ENCODE measurements around the gene RALGAPB.
"Not testable (repeated sequence)": the region's sequence is repeated elsewhere in the genome, so short reads cannot be mapped to it uniquely, and the experiment has no call there.

Gene RALGAPB

GRCh38 chr20:38589967-38590675 lies 117.5 kb downstream of the RALGAPB start:
- DNase-seq (ENCODE audit: low read depth), result no peak
- TF ChIP-seq CTCF (IDR thresholded peaks at IDR 0.05; ENCODE audit: control insufficient read depth, extremely low read depth, insufficient read depth), result no peak
- H3K4me3 ChIP-seq (ENCODE audit: low read depth, low read length), result no peak overlapping the region

- no peak for TF ChIP-seq CTCF (IDR thresholded peaks at IDR 0.05; ENCODE audit: control insufficient read depth, extremely low read depth, insufficient read depth)
- DNase-seq (ENCODE audit: low read depth), result no peak
- H3K4me3 ChIP-seq (ENCODE audit: low read depth, low read length), result no peak overlapping the region
Observed at GRCh38 chr20:38590676-38591473, 118.2 kb downstream of the RALGAPB start.

GRCh38 chr20:38591474-38592410 lies 119.1 kb downstream of the RALGAPB start:
- TF ChIP-seq CTCF (IDR thresholded peaks at IDR 0.05; ENCODE audit: control insufficient read depth, extremely low read depth, insufficient read depth), result no peak
- no peak overlapping the region for H3K4me3 ChIP-seq (ENCODE audit: low read depth, low read length)
- DNase-seq (ENCODE audit: low read depth), result no peak

- DNase-seq (ENCODE audit: low read depth); H3K4me3 ChIP-seq (ENCODE audit: low read depth, low read length): not testable (repeated sequence)
Observed at GRCh38 chr20:38592411-38592790, 119.8 kb downstream of the RALGAPB start.

GRCh38 chr20:38594281-38594680 lies 121.6 kb downstream of the RALGAPB start:
- not testable (repeated sequence) for H3K4me3 ChIP-seq (ENCODE audit: low read depth, low read length); DNase-seq (ENCODE audit: low read depth)

- not testable (repeated sequence) for DNase-seq (ENCODE audit: low read depth)
Observed at GRCh38 chr20:38595886-38596285, 123.2 kb downstream of the RALGAPB start.

GRCh38 chr20:38599410-38599882 lies 126.8 kb downstream of the RALGAPB start:
- TF ChIP-seq CTCF (IDR thresholded peaks at IDR 0.05; ENCODE audit: control insufficient read depth, extremely low read depth, insufficient read depth), result no peak
- H3K4me3 ChIP-seq (ENCODE audit: low read depth, low read length), result no peak overlapping the region
- DNase-seq (ENCODE audit: low read depth), result peak; percentile 55

More at GRCh38 chr20:38595886-38596285, 123.2 kb downstream of the RALGAPB start:
- H3K4me3 ChIP-seq (ENCODE audit: low read depth, low read length), result not testable (repeated sequence)

- TF ChIP-seq CTCF (IDR thresholded peaks at IDR 0.05; ENCODE audit: control insufficient read depth, extremely low read depth, insufficient read depth), result no peak
- DNase-seq (ENCODE audit: low read depth), result no peak
Observed at GRCh38 chr20:38600057-38600456, 127.4 kb downstream of the RALGAPB start.

More at GRCh38 chr20:38600057-38600456, 127.4 kb downstream of the RALGAPB start:
- no peak overlapping the region for H3K4me3 ChIP-seq (ENCODE audit: low read depth, low read length)
